Measurements from ENCODE around the gene MDN1.

DNA sequence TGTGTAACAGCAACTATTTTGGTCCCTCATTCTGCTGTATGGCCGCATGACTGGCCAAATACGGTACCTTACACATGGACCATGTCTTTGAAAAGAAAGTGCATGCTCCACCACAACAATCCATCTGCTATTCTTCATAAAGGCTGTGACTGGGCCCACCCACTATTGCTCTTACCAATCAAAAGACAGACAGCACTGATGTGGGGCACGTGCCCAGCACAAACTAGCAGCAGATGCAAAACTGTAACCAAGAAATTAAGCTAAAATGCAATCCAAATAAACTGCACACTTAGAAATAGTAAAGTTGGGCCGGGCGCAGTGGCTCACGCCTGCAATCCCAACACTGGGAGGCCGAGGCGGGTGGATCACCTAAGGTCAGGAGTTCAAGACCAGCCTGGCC, 20.5 kb downstream of the MDN1 start:
- TF ChIP-seq, protein P1, sequence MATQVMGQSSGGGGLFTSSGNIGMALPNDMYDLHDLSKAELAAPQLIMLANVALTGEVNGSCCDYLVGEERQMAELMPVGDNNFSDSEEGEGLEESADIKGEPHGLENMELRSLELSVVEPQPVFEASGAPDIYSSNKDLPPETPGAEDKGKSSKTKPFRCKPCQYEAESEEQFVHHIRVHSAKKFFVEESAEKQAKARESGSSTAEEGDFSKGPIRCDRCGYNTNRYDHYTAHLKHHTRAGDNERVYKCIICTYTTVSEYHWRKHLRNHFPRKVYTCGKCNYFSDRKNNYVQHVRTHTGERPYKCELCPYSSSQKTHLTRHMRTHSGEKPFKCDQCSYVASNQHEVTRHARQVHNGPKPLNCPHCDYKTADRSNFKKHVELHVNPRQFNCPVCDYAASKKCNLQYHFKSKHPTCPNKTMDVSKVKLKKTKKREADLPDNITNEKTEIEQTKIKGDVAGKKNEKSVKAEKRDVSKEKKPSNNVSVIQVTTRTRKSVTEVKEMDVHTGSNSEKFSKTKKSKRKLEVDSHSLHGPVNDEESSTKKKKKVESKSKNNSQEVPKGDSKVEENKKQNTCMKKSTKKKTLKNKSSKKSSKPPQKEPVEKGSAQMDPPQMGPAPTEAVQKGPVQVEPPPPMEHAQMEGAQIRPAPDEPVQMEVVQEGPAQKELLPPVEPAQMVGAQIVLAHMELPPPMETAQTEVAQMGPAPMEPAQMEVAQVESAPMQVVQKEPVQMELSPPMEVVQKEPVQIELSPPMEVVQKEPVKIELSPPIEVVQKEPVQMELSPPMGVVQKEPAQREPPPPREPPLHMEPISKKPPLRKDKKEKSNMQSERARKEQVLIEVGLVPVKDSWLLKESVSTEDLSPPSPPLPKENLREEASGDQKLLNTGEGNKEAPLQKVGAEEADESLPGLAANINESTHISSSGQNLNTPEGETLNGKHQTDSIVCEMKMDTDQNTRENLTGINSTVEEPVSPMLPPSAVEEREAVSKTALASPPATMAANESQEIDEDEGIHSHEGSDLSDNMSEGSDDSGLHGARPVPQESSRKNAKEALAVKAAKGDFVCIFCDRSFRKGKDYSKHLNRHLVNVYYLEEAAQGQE (IDR thresholded peaks at IDR 0.05), result no peak
- TF ChIP-seq, protein P2, sequence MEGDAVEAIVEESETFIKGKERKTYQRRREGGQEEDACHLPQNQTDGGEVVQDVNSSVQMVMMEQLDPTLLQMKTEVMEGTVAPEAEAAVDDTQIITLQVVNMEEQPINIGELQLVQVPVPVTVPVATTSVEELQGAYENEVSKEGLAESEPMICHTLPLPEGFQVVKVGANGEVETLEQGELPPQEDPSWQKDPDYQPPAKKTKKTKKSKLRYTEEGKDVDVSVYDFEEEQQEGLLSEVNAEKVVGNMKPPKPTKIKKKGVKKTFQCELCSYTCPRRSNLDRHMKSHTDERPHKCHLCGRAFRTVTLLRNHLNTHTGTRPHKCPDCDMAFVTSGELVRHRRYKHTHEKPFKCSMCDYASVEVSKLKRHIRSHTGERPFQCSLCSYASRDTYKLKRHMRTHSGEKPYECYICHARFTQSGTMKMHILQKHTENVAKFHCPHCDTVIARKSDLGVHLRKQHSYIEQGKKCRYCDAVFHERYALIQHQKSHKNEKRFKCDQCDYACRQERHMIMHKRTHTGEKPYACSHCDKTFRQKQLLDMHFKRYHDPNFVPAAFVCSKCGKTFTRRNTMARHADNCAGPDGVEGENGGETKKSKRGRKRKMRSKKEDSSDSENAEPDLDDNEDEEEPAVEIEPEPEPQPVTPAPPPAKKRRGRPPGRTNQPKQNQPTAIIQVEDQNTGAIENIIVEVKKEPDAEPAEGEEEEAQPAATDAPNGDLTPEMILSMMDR (IDR thresholded peaks at IDR 0.05), result no peak
- TF ChIP-seq POLR2A (IDR thresholded peaks at IDR 0.05; ENCODE audit: low read length), result no peak
- no peak for TF ChIP-seq MYC (IDR thresholded peaks at IDR 0.05; ENCODE audit: borderline replicate concordance, low read length)
- TF ChIP-seq EHMT2 (IDR thresholded peaks at IDR 0.05; ENCODE audit: low read depth), result no peak
- no peak for TF ChIP-seq E2F6 (IDR thresholded peaks at IDR 0.05; ENCODE audit: borderline replicate concordance, low read depth)
- no peak for TF ChIP-seq PBX3 (IDR thresholded peaks at IDR 0.05)
- TF ChIP-seq GATA3 (IDR thresholded peaks at IDR 0.05; ENCODE audit: borderline replicate concordance), result no peak
- TF ChIP-seq, protein P3, sequence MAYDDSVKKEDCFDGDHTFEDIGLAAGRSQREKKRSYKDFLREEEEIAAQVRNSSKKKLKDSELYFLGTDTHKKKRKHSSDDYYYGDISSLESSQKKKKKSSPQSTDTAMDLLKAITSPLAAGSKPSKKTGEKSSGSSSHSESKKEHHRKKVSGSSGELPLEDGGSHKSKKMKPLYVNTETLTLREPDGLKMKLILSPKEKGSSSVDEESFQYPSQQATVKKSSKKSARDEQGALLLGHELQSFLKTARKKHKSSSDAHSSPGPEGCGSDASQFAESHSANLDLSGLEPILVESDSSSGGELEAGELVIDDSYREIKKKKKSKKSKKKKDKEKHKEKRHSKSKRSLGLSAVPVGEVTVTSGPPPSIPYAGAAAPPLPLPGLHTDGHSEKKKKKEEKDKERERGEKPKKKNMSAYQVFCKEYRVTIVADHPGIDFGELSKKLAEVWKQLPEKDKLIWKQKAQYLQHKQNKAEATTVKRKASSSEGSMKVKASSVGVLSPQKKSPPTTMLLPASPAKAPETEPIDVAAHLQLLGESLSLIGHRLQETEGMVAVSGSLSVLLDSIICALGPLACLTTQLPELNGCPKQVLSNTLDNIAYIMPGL (CRISPR knock-in tag; IDR thresholded peaks at IDR 0.05; ENCODE audit: borderline replicate concordance), result no peak

All from A549 (cell line).